H1 (cell line): Measurements from ENCODE around the gene NOL4L. TPM values are rescaled to one million over a fixed set of nuclear protein-coding genes. Genes with fewer than 3 reads are reported as not detected.

Source experiments
- CTCF ChIA-PET: fragments of 300-600 bp; sonication (Branson Sonifier 250); formaldehyde crosslinking; loops from one replicate; lab custom pipeline; 2021; ENCODE audit not compliant: partially characterized antibody; lab: Charles Lee
- POLR2A ChIA-PET: fragments of 300-600 bp; sonication (Branson Sonifier 250); formaldehyde crosslinking; loops from one replicate; lab custom pipeline; 2021; ENCODE audit warnings: inconsistent platforms; ENCODE audit not compliant: partially characterized antibody; lab: Charles Lee
- DNase-seq, 2 experiments: peaks; one replicate each; pipeline versions ENCODE4 v3.0.0 to v3.0.0-alpha.2; 2010 to 2022; ENCODE audit warnings: low spot score in 2 of 2, low read depth in 1 of 2, mixed read lengths in 1 of 2
- FAIRE-seq: peaks from 2 replicates; lab custom pipeline; 2011; peaks lifted over from hg19 to GRCh38; lab: Jason Lieb, UNC
- H2AFZ ChIP-seq: 2 replicates; pipeline ENCODE4 v1.8.1; 2012; ENCODE audit warnings: low read length, inconsistent platforms
- H2AK5ac ChIP-seq: 2 replicates; pipeline ENCODE4 v1.6.1; 2013; ENCODE audit warnings: low read depth, low read length
- H2BK120ac ChIP-seq: replicated peaks from 2 replicates; pipeline ENCODE3; 2013; ENCODE audit warnings: low read depth, low read length, inconsistent platforms
- H2BK12ac ChIP-seq: 2 replicates; pipeline ENCODE4 v1.6.1; 2013; ENCODE audit warnings: low read depth, low read length
- H2BK15ac ChIP-seq: 2 replicates; pipeline ENCODE4 v1.6.1; 2013; ENCODE audit warnings: low read length
- H2BK20ac ChIP-seq: 2 replicates; pipeline ENCODE4 v1.6.1; 2013; ENCODE audit warnings: low read length
- H2BK5ac ChIP-seq: 2 replicates; pipeline ENCODE4 v1.6.1; 2013; ENCODE audit warnings: low read depth, low read length
- H3K14ac ChIP-seq: 2 replicates; pipeline ENCODE4 v1.6.1; 2013; ENCODE audit warnings: inconsistent platforms; ENCODE audit not compliant: insufficient read length
- H3K18ac ChIP-seq: 2 replicates; pipeline ENCODE4 v1.6.1; 2013; ENCODE audit warnings: low read length; ENCODE audit errors: extremely low read depth
- H3K23ac ChIP-seq: 2 replicates; pipeline ENCODE4 v1.6.1; 2013; ENCODE audit warnings: inconsistent platforms; ENCODE audit not compliant: insufficient read length
- H3K23me2 ChIP-seq: 2 replicates; pipeline ENCODE4 v1.6.1; 2013; ENCODE audit warnings: low read depth, low read length
- H3K27ac ChIP-seq: 2 replicates; pipeline ENCODE4 v1.6.1; 2011; ENCODE audit warnings: low read depth, low read length, inconsistent platforms
- H3K27me3 ChIP-seq, 4 experiments: replicated peaks in 1 of 4; 1 replicate in 1 of 4; 2 replicates in 3 of 4; pipeline versions ENCODE4 v1.6.1 to v1.8.1; 2011 to 2013; ENCODE audit warnings: low read length in 3 of 4, mild to moderate bottlenecking in 3 of 4, inconsistent platforms in 2 of 4, mixed read lengths in 2 of 4, moderate library complexity in 1 of 4; ENCODE audit not compliant: control insufficient read depth in 3 of 4, insufficient read depth in 3 of 4; ENCODE audit errors: extremely low read depth in 1 of 4
- H3K36me3 ChIP-seq, 4 experiments: 2 replicates each; pipeline versions ENCODE4 v1.6.1 to v1.8.1; 2011 to 2013; ENCODE audit warnings: mild to moderate bottlenecking in 4 of 4, low read length in 3 of 4, moderate library complexity in 2 of 4, control low read depth in 1 of 4, inconsistent platforms in 1 of 4; ENCODE audit not compliant: insufficient read depth in 4 of 4, control insufficient read depth in 2 of 4
- H3K4ac ChIP-seq: replicated peaks from 2 replicates; pipeline ENCODE3; 2013; ENCODE audit warnings: low read length, low read depth, mixed read lengths, inconsistent platforms; ENCODE audit not compliant: insufficient read length
- H3K4me1 ChIP-seq, 4 experiments: replicated peaks in 1 of 4; 1 replicate in 1 of 4; 2 replicates in 3 of 4; pipeline versions ENCODE4 v1.6.1 to v1.8.1; 2011 to 2013; ENCODE audit warnings: low read length in 3 of 4, inconsistent platforms in 2 of 4, mixed read lengths in 1 of 4; ENCODE audit not compliant: insufficient read depth in 4 of 4, control insufficient read depth in 3 of 4
- H3K4me2 ChIP-seq, 2 experiments: 2 replicates each; pipeline versions ENCODE4 v1.6.1 to v1.8.1; 2011 to 2013; ENCODE audit warnings: low read depth in 2 of 2, low read length in 2 of 2, control low read depth in 1 of 2, inconsistent platforms in 1 of 2, mild to moderate bottlenecking in 1 of 2; ENCODE audit not compliant: insufficient read depth in 1 of 2
- H3K4me3 ChIP-seq, 4 experiments: fragments of 200-600, 300-600 bp in 1 of 4; sonication (generic), shearing (Covaris generic), sonication (Bioruptor Twin) in 1 of 4; 2 replicates each; pipeline versions ENCODE4 v1.5.1 to v1.8.1; 2011 to 2016; ENCODE audit warnings: low read length in 4 of 4, low read depth in 3 of 4, control low read depth in 2 of 4, inconsistent platforms in 2 of 4, mild to moderate bottlenecking in 2 of 4, mixed read lengths in 1 of 4, moderate library complexity in 1 of 4; ENCODE audit not compliant: insufficient read depth in 2 of 4; ENCODE audit errors: extremely low read depth in 1 of 4
- H3K56ac ChIP-seq: replicated peaks from 2 replicates; pipeline ENCODE3; 2013; ENCODE audit warnings: low read depth, mild to moderate bottlenecking, mixed read lengths, low read length, inconsistent platforms; ENCODE audit not compliant: insufficient read length
- H3K79me1 ChIP-seq: 2 replicates; pipeline ENCODE4 v1.6.1; 2013; ENCODE audit warnings: low read depth, low read length, control low read depth
- H3K79me2 ChIP-seq, 2 experiments: 2 replicates each; pipeline versions ENCODE4 v1.6.1 to v1.8.1; 2012 to 2013; ENCODE audit warnings: low read length in 2 of 2, mild to moderate bottlenecking in 2 of 2, inconsistent platforms in 1 of 2; ENCODE audit not compliant: insufficient read depth in 2 of 2, control insufficient read depth in 1 of 2
- H3K9ac ChIP-seq, 4 experiments: replicated peaks in 1 of 4; 1 replicate in 1 of 4; 2 replicates in 3 of 4; pipeline versions ENCODE4 v1.6.1 to v1.8.1; 2011 to 2013; ENCODE audit warnings: low read depth in 3 of 4, low read length in 3 of 4, control low read depth in 2 of 4, mild to moderate bottlenecking in 2 of 4, moderate library complexity in 2 of 4, inconsistent platforms in 1 of 4; ENCODE audit errors: extremely low read depth in 1 of 4
- H3K9me3 ChIP-seq, 2 experiments: 2 replicates each; pipeline versions ENCODE4 v1.6.1 to v1.8.1; 2012 to 2013; ENCODE audit warnings: mild to moderate bottlenecking in 2 of 2, moderate library complexity in 2 of 2, control low read depth in 1 of 2, inconsistent platforms in 1 of 2, low read depth in 1 of 2, low read length in 1 of 2, mixed read lengths in 1 of 2; ENCODE audit not compliant: insufficient read depth in 2 of 2
- H4K20me1 ChIP-seq, 2 experiments: replicated peaks in 1 of 2; 2 replicates each; pipeline versions ENCODE3 to v1.8.1; 2011 to 2013; ENCODE audit warnings: inconsistent platforms in 2 of 2, low read length in 2 of 2, mild to moderate bottlenecking in 1 of 2; ENCODE audit not compliant: insufficient read depth in 2 of 2, control insufficient read depth in 1 of 2
- H4K5ac ChIP-seq: 2 replicates; pipeline ENCODE4 v1.6.1; 2013; ENCODE audit warnings: low read length, low read depth, mixed read lengths, inconsistent platforms; ENCODE audit not compliant: insufficient read length
- H4K8ac ChIP-seq: 2 replicates; pipeline ENCODE4 v1.8.0; 2013; ENCODE audit warnings: mild to moderate bottlenecking, moderate library complexity, low read length, inconsistent platforms; ENCODE audit not compliant: insufficient read depth; ENCODE audit errors: extremely low read depth
- H4K91ac ChIP-seq: replicated peaks from 2 replicates; pipeline ENCODE3; 2013; ENCODE audit warnings: low read length, mixed read lengths, inconsistent platforms; ENCODE audit not compliant: insufficient read length
- ASH2L ChIP-seq: fragments of 200-600, 300-600 bp; sonication (generic); IDR thresholded peaks from one replicate; pipeline ENCODE4 v1.7.1; 2017; ENCODE audit warnings: low read length
- BRCA1 ChIP-seq: IDR thresholded peaks from 2 replicates; pipeline ENCODE4 v1.6.1; 2012; ENCODE audit warnings: low read depth, low read length, improper control_type of control experiment
- CBX5 ChIP-seq: fragments of 300-800, 300-1000 bp; sonication (generic); IDR thresholded peaks from 2 replicates; pipeline ENCODE4 v1.7.1; 2016; ENCODE audit warnings: antibody characterized with exemption, low read length, low read depth
- JUN ChIP-seq: IDR thresholded peaks from 2 replicates; pipeline ENCODE4 v1.6.1; 2011; ENCODE audit warnings: low read depth, mild to moderate bottlenecking, improper control_type of control experiment, low read length
- POU5F1 ChIP-seq: IDR thresholded peaks from 2 replicates; pipeline ENCODE4 v1.6.1; 2011; ENCODE audit warnings: low read depth, mild to moderate bottlenecking, low read length, moderate library complexity
- RBBP5 ChIP-seq: IDR thresholded peaks from 2 replicates; pipeline ENCODE4 v1.7.1; 2012; ENCODE audit warnings: low read depth, mild to moderate bottlenecking, inconsistent platforms, low read length, moderate library complexity, borderline replicate concordance
- SRF ChIP-seq: IDR thresholded peaks from 2 replicates; pipeline ENCODE4 v1.6.1; 2011; ENCODE audit warnings: mild to moderate bottlenecking, low read depth, low read length, moderate library complexity
- TBP ChIP-seq: IDR thresholded peaks from 2 replicates; pipeline ENCODE4 v1.6.1; 2011; ENCODE audit warnings: low read depth, low read length, improper control_type of control experiment
- TEAD4 ChIP-seq: IDR thresholded peaks from 2 replicates; pipeline ENCODE4 v1.6.1; 2012; ENCODE audit warnings: low read depth, low read length, inconsistent platforms, mixed read lengths
- ZNF274 ChIP-seq: IDR thresholded peaks from 2 replicates; pipeline ENCODE4 v1.7.0; 2012; ENCODE audit warnings: low read length, borderline replicate concordance; ENCODE audit errors: extremely low read depth
- WGBS, 2 experiments: shearing (Covaris generic) in 1 of 2; methylation state at CpG; one replicate each; pipeline versions ENCODE4 v1.1.6 to v1.1.7; 2013 to 2015; ENCODE audit warnings: low lambda C conversion rate in 2 of 2, mixed read lengths in 2 of 2, inconsistent platforms in 1 of 2, low coverage in 1 of 2, missing lambda C conversion rate in 1 of 2; ENCODE audit not compliant: insufficient replicate concordance in 2 of 2, insufficient coverage in 1 of 2, insufficient read length in 1 of 2; ENCODE audit errors: extremely low coverage in 1 of 2, missing lambda C conversion rate in 1 of 2; 5-methylcytosine and 5-hydroxymethylcytosine counted together
- polyA plus RNA-seq, 7 experiments: library from polyadenylated mRNA; depleted of rRNA in 3 of 7; stranded (reverse) in 5 of 7; unstranded in 2 of 7; fragments of >200 nt in 5 of 7; fragments of 200-250 nt in 2 of 7; gene quantifications; 1 replicate in 5 of 7; 2 replicates in 1 of 7; 4 replicates in 1 of 7; pipeline versions ENCODE4 v1.2.1 to v1.2.3, GENCODE V29; 2011 to 2013; ENCODE audit warnings: missing spikeins in 2 of 7, mixed read lengths in 2 of 7
- total RNA-seq: library from RNA; stranded (reverse); fragmentation: NEBNext Ultra II Directional; extraction: Animal tissue kit (Norgen Biotek cat#: 25700); gene quantifications from 2 replicates; pipeline ENCODE4 v1.2.1, GENCODE V29; 2021
- TF ChIP-seq, protein P1 (sequence below): IDR thresholded peaks from 2 replicates; pipeline ENCODE4 v1.6.1; 2012; ENCODE audit warnings: inconsistent platforms
- TF ChIP-seq, protein P2 (sequence below), 3 experiments: IDR thresholded peaks; 1 replicate in 2 of 3; 2 replicates in 1 of 3; pipeline versions ENCODE4 v1.5.1 to v1.6.1; 2011; ENCODE audit warnings: low read length in 3 of 3, mild to moderate bottlenecking in 3 of 3, inconsistent platforms in 2 of 3, low read depth in 1 of 3, moderate library complexity in 1 of 3; ENCODE audit not compliant: insufficient read depth in 1 of 3; ENCODE audit errors: control extremely low read depth in 1 of 3

Gene NOL4L
- total and polyA plus RNA-seq, 2 of the 8 experiments (the other 6 are each of a cell fraction or from before 2014, with no cell fraction given), result 15.3 to 23.7 TPM

DNA sequence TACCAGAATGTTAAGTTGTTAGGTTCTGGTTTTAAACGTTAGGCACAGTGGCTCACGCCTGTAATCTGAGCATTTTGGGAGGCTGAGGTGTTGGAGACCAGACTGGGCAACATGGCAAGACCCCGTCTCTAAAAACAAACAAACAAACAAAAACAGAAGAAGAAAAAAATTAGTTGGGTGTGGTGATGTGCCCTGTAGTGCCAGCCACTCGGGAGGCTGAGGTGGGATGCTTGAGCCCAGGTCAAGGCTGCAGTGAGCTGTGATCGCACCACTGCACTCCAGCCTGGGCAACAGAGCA is 19.4 kb downstream of the NOL4L start:
- no peaks in the 10 kb centered on the region; a peak in 1 of 7 replicates for H3K27me3 ChIP-seq
- H3K4me2 ChIP-seq, result no peak overlapping the region
- no peak overlapping the region for H3K4me3 ChIP-seq
- no peak overlapping the region for H2BK5ac ChIP-seq
- peaks cover 3 to 10% of the 10 kb centered on the region in 2 experiments for H4K20me1 ChIP-seq
- H3K23me2 ChIP-seq, result peaks cover 5% of the 10 kb centered on the region; the same call in 1 of the 2 replicates
- no peak overlapping the region for H3K18ac ChIP-seq
- no peak overlapping the region for H3K27ac ChIP-seq
- H2AFZ ChIP-seq, result no peak overlapping the region
- no peak overlapping the region for H3K9ac ChIP-seq
- ChIA-PET POLR2A (no interaction called here), CTCF (interaction anchor here (0.9 to 2.2 kb wide), 5 partner anchors 21 to 213 kb away, joined by 3 to 6 read pairs (median 4); no protein-coding TSS in a partner anchor)
- no peak overlapping the region for H3K14ac ChIP-seq
- no peak overlapping the region for H4K91ac ChIP-seq
- H4K8ac ChIP-seq, result no peak overlapping the region
- no peaks in the 10 kb centered on the region for H3K9me3 ChIP-seq
- H3K4ac ChIP-seq, result no peak overlapping the region
- FAIRE-seq (no peak), DNase-seq (no peak)
- no peaks in the 10 kb centered on the region for H3K36me3 ChIP-seq
- H3K79me2 ChIP-seq, result no peaks in the 10 kb centered on the region
- WGBS, 2 experiments, result 86% methylated on average over 5 of the region's 5 CpGs; no CpG with 5 or more reads in 1 of the 2 experiments
- H4K5ac ChIP-seq, result no peak overlapping the region
- no peak overlapping the region for H2AK5ac ChIP-seq
- H3K79me1 ChIP-seq, result no peaks in the 10 kb centered on the region; the same call in 1 of the 2 replicates
- no peak overlapping the region for H3K23ac ChIP-seq
- no peak overlapping the region for H2BK12ac ChIP-seq
- H2BK20ac ChIP-seq, result no peak overlapping the region
- no peak overlapping the region for H2BK15ac ChIP-seq
- H2BK120ac ChIP-seq, result no peak overlapping the region
- peaks cover 3 to 32% (median 15%) of the 10 kb centered on the region in 4 experiments for H3K4me1 ChIP-seq
- H3K56ac ChIP-seq, result no peak overlapping the region
- TF ChIP-seq RBBP5 (no peak), BRCA1 (no peak), ASH2L (no peak), POU5F1 (no peak), ZNF274 (no peak), SRF (no peak), JUN (no peak), TBP (no peak), CBX5 (no peak), TEAD4 (no peak)
- TF ChIP-seq, protein P1, sequence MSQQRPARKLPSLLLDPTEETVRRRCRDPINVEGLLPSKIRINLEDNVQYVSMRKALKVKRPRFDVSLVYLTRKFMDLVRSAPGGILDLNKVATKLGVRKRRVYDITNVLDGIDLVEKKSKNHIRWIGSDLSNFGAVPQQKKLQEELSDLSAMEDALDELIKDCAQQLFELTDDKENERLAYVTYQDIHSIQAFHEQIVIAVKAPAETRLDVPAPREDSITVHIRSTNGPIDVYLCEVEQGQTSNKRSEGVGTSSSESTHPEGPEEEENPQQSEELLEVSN, result no peak
- TF ChIP-seq, protein P2, sequence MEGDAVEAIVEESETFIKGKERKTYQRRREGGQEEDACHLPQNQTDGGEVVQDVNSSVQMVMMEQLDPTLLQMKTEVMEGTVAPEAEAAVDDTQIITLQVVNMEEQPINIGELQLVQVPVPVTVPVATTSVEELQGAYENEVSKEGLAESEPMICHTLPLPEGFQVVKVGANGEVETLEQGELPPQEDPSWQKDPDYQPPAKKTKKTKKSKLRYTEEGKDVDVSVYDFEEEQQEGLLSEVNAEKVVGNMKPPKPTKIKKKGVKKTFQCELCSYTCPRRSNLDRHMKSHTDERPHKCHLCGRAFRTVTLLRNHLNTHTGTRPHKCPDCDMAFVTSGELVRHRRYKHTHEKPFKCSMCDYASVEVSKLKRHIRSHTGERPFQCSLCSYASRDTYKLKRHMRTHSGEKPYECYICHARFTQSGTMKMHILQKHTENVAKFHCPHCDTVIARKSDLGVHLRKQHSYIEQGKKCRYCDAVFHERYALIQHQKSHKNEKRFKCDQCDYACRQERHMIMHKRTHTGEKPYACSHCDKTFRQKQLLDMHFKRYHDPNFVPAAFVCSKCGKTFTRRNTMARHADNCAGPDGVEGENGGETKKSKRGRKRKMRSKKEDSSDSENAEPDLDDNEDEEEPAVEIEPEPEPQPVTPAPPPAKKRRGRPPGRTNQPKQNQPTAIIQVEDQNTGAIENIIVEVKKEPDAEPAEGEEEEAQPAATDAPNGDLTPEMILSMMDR (IDR thresholded peaks at IDR 0.05; ENCODE audit: control extremely low read depth in 1 of 3, insufficient read depth in 1 of 3, low read depth in 1 of 3, low read length in 3 of 3), result no peak
